Effector CD4-positive, alpha-beta T cell (primary cell): ENCODE measurements around the gene TRNP1.
"Not testable (repeated sequence)": the region's sequence is repeated elsewhere in the genome, so short reads cannot be mapped to it uniquely, and the experiment has no call there.

ENCODE experiments used
- DNase-seq: peaks from one replicate; pipeline ENCODE4 v3.0.0-alpha.2; 2020
- total RNA-seq: gene quantifications from one replicate; lab custom pipeline; 2026; lab: John Stamatoyannopoulos, UW

Gene TRNP1, protein sequence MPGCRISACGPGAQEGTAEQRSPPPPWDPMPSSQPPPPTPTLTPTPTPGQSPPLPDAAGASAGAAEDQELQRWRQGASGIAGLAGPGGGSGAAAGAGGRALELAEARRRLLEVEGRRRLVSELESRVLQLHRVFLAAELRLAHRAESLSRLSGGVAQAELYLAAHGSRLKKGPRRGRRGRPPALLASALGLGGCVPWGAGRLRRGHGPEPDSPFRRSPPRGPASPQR
- 1.5 reads per million for total RNA-seq

- DNase-seq = peak; percentile 59
Observed at GRCh38 chr1:26993237-26994019, at the start of gene TRNP1. TRNP1 (plus strand) TSS chr1:26993692; CDS start chr1:26993787, 95 bp downstream.

DNA sequence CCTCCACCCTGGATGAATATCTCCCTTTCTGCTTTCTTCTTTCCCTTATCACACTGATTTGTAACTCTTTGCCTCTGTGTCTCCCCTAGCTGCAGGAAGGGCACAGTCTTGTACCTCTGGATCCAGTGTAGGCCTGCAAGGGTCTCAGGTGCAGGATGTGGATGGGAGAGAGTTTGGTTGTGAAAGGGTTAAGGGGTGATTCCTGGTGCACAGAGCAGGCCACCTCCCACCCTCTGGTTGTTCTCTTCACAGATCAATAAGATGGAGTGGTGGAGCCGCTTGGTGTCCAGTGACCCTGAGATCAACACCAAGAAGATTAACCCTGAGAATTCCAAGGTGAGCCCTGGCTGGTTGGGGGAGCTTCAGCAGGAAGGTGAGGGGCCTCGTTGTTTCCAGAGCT lies 48.4 kb upstream of the TRNP1 start:
- no peak for DNase-seq

- DNase-seq = no peak
Observed at GRCh38 chr1:26945728-26946127, 47.8 kb upstream of the TRNP1 start.

DNA sequence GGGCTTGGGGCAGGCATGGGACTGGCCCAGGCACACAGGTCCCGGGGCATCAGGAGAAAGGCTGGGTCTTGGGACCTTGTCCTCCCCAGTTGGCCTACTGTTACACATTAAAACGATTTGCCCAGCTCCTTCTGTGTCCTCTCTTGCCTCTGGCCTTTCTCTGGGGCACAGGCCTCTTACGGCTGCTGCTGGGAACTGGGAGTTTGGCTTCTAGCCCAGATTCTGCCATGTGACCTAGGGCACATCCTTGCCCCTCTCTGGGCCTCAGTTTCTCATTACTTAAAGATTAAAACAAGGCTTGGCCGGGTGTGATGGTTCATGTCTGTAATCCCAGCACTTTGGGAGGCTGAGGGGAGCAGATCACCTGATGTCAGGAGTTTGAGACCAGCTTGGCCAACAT lies 47.2 kb upstream of the TRNP1 start:
- DNase-seq = no peak

DNA sequence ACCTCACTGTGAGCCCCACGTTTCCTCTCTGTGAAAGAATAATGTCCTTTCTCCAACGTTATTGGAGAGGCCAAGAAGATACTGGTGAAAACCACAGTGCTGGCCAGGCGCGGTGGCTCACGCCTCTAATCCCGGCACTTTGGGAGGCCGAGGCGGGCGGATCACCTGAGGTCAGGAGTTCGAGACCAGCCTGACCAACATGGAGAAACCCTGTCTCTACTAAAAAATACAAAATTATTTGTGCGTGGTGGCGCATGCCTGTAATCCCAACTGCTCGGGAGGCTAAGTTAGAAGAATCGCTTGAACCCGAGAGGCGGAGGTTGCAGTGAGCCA lies 44.8 kb upstream of the TRNP1 start:
- DNase-seq = not testable (repeated sequence)

- no peak for DNase-seq
Observed at GRCh38 chr1:26949266-26949925, 44.1 kb upstream of the TRNP1 start.

- DNase-seq = no peak
Observed at GRCh38 chr1:26949926-26950319, 43.6 kb upstream of the TRNP1 start.

DNA sequence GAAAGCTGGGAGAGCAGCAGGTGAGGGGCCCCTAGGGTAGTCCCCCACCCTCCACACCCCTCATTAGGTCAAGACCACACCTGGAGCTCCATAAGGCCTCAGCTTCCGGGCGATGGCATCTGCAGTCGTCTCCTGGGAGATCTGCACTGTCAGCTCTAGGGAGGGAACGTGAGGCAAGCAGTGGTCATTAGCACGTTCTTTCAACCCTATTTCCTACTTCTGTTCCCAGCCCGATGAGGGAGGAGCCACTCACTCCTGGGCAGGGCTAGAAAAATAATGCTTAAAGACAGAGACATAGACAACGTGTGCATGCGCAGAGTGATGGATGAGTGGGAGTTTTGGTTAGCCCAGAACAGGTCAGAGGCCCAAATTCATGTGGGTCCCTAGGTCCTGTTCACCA lies 42.9 kb upstream of the TRNP1 start:
- DNase-seq = no peak

- no peak for DNase-seq
Observed at GRCh38 chr1:26951216-26951615, 42.3 kb upstream of the TRNP1 start.

GRCh38 chr1:26951821-26952497 lies 41.5 kb upstream of the TRNP1 start:
- no peak for DNase-seq

DNA sequence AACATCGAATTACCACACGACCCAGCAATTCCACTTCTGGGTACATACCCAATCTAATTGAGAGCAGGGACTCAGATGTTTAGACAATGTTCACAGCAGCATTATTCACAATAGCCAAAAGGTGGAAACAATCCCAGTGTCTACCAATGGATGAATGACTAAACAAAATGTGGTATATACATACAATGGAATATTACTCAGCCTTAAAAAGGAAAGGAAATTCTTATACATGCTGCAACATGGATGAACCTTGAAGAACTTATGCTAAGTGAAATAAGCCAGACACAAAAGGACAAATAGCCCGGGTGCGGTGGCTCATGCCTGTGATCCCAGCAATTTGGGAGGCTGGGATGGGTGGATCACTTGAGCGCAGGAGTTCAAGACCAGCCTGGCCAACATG lies 40.1 kb upstream of the TRNP1 start:
- DNase-seq = no peak

DNA sequence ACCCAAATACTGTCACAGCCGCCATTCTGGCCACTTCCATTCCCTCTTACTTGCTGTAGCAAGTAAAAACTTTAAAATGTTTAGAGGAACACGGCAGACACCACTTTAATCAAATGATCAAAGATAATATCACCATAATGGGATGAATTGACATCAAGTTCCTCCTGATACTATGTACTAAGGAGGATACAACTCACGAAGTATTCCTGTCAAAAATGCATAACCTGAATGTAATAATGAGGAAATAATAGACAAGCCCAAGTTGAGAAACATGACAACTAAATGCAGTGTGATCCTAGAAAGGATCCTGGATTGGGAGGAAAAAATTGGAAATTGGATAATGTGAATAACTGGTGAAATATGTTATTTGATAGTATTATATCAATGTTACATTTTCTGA lies 37.2 kb upstream of the TRNP1 start:
- DNase-seq = no peak

DNA sequence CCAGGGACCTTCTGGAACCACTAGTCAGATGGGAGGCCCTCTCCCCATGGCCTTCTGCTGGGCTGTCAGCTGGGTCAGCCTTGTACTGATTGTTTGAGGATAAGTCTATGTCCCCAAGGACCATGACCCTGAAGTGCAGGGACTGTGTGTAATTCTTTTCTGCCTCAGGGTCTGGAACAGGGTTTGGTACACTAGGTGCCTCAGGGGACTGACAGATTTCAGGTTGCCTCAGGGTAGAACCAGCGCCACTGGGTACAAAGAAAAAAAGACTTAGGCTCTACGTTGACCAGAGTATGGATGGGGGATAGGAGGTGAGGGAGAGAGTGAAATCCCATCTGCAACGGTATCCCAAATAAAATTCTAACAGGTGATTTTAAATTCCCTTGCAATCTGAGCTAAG lies 36.2 kb upstream of the TRNP1 start:
- no peak for DNase-seq

GRCh38 chr1:26959270-26959669 lies 34.2 kb upstream of the TRNP1 start:
- no peak for DNase-seq

DNA sequence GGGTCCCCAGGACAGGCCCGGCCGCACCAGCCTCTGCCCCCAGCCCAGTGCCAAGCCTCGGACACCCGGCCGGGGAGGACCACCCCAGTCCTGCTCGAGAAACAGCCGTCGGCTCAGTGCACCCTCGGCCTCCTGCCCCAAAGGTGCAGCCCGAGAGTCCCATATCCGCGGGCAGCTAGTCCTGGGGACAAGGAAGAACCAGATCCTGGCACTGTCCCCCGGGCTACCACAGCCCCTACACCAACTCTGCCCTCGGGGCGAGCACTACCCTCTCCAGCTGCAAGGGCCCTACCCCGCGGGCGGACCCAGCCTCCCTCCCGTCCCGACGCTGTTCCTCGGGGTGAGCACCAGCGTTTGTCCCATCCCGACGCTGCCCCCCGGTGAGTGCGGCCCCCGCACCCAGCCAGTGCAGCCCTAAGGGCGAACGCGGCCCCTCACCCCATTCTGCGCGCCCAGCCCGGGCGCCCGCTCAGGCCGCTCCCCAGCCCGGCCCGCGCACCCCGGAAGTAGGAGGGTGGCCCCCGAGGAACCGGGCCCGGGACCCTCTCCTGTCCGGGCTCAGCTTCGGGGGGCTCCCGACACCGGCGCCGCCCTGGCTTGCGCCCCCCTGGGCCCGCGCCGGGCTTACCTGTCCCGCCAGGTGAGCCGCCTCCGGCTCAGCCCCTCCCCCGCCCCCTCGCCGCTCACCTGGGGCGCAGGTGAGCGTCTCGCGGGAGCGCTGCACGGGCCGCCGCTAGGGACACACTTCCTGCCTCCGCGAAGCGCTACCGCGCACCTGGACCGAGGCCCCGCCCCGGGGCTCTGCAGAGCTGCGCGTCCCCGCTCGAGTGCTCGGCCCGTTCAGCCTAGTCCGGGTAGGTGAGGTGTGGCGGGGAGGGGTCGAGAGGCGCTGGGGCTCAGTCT lies 33.5 kb upstream of the TRNP1 start, which contains the start of gene KDF1:
Gene KDF1 (minus strand): TSS at position 747 of the 903 bp plus-strand sequence. CDS start 8,088 bp downstream, outside the sequence.
- peak; percentile 45 for DNase-seq

GRCh38 chr1:26960625-26960966 lies 32.9 kb upstream of the TRNP1 start:
- DNase-seq = no peak

- no peak for DNase-seq
Observed at GRCh38 chr1:26961826-26962225, 31.7 kb upstream of the TRNP1 start.

- DNase-seq = no peak
Observed at GRCh38 chr1:26965213-26965612, 28.3 kb upstream of the TRNP1 start.

- DNase-seq = no peak
Observed at GRCh38 chr1:26965628-26966027, 27.9 kb upstream of the TRNP1 start.

GRCh38 chr1:26970810-26971209 lies 22.7 kb upstream of the TRNP1 start:
- DNase-seq = no peak

- no peak for DNase-seq
Observed at GRCh38 chr1:26971590-26971989, 21.9 kb upstream of the TRNP1 start.

- DNase-seq = no peak
Observed at GRCh38 chr1:26972390-26972789, 21.1 kb upstream of the TRNP1 start.
